Ovary (tissue), 3 donors: Measurements from ENCODE around the gene SLC18A3.

Experiments used
- CTCF ChIP-seq, 3 donors: fragments of 450-650 bp in 2 of 3; fragments of 200-600 bp in 1 of 3; IDR thresholded peaks; one replicate each; pipeline versions ENCODE4 v1.5.1 to v1.8.0; 2016 to 2022; ENCODE audit warnings: antibody characterized with exemption in 3 of 3, mild to moderate bottlenecking in 1 of 3
- EP300 ChIP-seq: sonication (generic); formaldehyde crosslinking; IDR thresholded peaks from one replicate; pipeline ENCODE4 v1.6.1; 2017; ENCODE audit warnings: antibody characterized with exemption
- donor health status: DM: no; HTN: no; CAD: no.

DNA sequence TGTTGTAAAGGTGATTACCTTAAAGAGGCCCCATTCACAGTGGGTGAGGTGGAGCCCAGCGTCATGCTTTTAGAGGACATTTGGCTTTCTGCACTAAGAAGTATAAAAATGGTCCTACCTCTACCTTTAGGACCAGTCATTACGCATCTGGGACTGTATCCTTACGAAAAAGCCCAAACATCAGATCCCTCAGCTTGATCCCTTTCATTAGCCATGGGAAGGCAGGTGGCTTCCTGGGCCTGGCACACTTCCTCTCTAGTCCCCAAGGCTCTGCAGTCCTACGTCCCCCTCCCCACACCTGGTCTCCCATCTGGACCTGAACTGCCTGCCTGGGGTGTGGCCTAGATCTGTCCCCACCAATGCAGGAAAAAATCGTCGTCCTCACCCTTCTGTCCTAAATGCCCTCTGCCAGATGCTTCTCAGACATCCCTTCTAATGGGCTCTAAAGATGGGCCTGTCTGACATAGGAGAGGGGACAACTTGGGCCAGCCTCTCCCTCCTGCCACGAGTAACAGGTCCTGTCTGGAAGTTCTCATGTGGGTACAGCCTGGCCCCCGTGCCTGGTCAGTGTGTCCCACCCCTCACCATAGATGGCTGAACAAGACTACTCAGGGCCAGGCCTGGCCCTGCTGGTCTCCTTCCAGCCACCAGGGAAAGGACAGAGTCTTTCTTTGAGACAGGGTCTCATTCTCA lies 11.8 kb upstream of the SLC18A3 start:
- TF ChIP-seq CTCF (IDR thresholded peaks at IDR 0.05) (no peak), EP300 (no peak)
